ENCODE measurements around the gene CCDC137. TPM values are rescaled to one million over a fixed set of nuclear protein-coding genes. Genes with fewer than 3 reads are reported as not detected.

Gene CCDC137
- total and polyA plus RNA-seq, 2 of the 13 experiments (the other 11 are each of a cell fraction or from before 2014, with no cell fraction given) = 14.6 to 39.1 TPM

GRCh38 chr17:81666342-81667191 is at the start of gene CCDC137, which contains the start of gene OXLD1 (continued):
- TF ChIP-seq ZNF317 (CRISPR knock-in tag; IDR thresholded peaks at IDR 0.05) (no peak), SNAI1 (CRISPR knock-in tag; IDR thresholded peaks at IDR 0.05; ENCODE audit: borderline replicate concordance) (no peak), ZBTB39 (CRISPR knock-in tag; IDR thresholded peaks at IDR 0.05) (no peak), ZNF382 (CRISPR knock-in tag; IDR thresholded peaks at IDR 0.05; ENCODE audit: borderline replicate concordance) (no peak), GATAD2A (CRISPR knock-in tag; IDR thresholded peaks at IDR 0.05) (0 out of 2 replicates have a peak, but pooled peaks have one; percentile 8), ZNF776 (CRISPR knock-in tag; IDR thresholded peaks at IDR 0.05) (peak; percentile 38; the same call in 1 of the 2 replicates), HMGA1 (CRISPR knock-in tag; conservative IDR thresholded peaks at IDR 0.05) (no peak), ZFP36L1 (CRISPR knock-in tag; IDR thresholded peaks at IDR 0.05) (peak; percentile 86; the same call in 1 of the 2 replicates), CHD2 (IDR thresholded peaks at IDR 0.05; ENCODE audit: low read depth, low read length) (peak; percentile 53; the same call in 1 of the 2 replicates), SP4 (CRISPR knock-in tag; IDR thresholded peaks at IDR 0.05) (peak; percentile 80), E2F1 (CRISPR knock-in tag; IDR thresholded peaks at IDR 0.05) (peak; percentile 79), ZC3H13 (CRISPR knock-in tag; IDR thresholded peaks at IDR 0.05) (peak; percentile 79), MXD3 (CRISPR knock-in tag; IDR thresholded peaks at IDR 0.05) (peak; percentile 67), ZSCAN30 (CRISPR knock-in tag; IDR thresholded peaks at IDR 0.05) (no peak), EHMT2 (IDR thresholded peaks at IDR 0.05; ENCODE audit: borderline replicate concordance, low read depth, low read length) (no peak), KDM3A (CRISPR knock-in tag; IDR thresholded peaks at IDR 0.05; ENCODE audit: low read depth) (no peak; the same call in 1 of the 2 replicates), CSRNP2 (CRISPR knock-in tag; conservative IDR thresholded peaks at IDR 0.05; ENCODE audit: low read depth) (no peak), ATF7-NPFF (CRISPR knock-in tag; IDR thresholded peaks at IDR 0.05; ENCODE audit: low read depth) (peak; percentile 97), BHLHE40 (IDR thresholded peaks at IDR 0.05; ENCODE audit: low read length) (no peak; the same call in 1 of the 2 replicates), POLR2AphosphoS5 (IDR thresholded peaks at IDR 0.05; ENCODE audit: low read depth, low read length) (peak; percentile 94), MIER3 (CRISPR knock-in tag; IDR thresholded peaks at IDR 0.05; ENCODE audit: borderline replicate concordance) (peak; percentile 85; the same call in 1 of the 2 replicates)
